K562 (cell line): ENCODE data around the gene TRAF3. TPM values are rescaled to one million over a fixed set of nuclear protein-coding genes. Genes with fewer than 3 reads are reported as not detected.

ENCODE experiments used
- ATAC-seq: fragments of 200-7000 bp; cut with Tn5 transposase; 3 replicates; pipeline ENCODE4 v1.9.1; 2020; ENCODE audit warnings: moderate library complexity
- BruUV-seq: library from RNA; stranded (reverse); fragments of 400-500 nt; replicated peaks from 2 replicates; lab custom pipeline; 2021; lab: Mats Ljungman, UMichigan
- CTCF ChIA-PET: fragments of 300-600 bp; formaldehyde crosslinking; extraction: SDS; loops from one replicate; lab custom pipeline; 2021; ENCODE audit warnings: low intra/inter-chr PET ratio; lab: Yijun Ruan, JAX
- POLR2A ChIA-PET: fragments of 300-600, 350-650 bp; sonication (Branson Sonifier 250); formaldehyde crosslinking; extraction: SDS; loops from one replicate; lab custom pipeline; 2021; ENCODE audit warnings: antibody characterized with exemption, inconsistent platforms; lab: Yijun Ruan, JAX
- DNase-seq, 4 experiments: peaks; one replicate each; pipeline versions ENCODE4 v3.0.0 to v3.0.0-alpha.2; 2011 to 2018; ENCODE audit warnings: low spot score in 3 of 4, mixed read lengths in 3 of 4; ENCODE audit errors: extremely low read depth in 1 of 4
- FAIRE-seq: peaks from 2 replicates; lab custom pipeline; 2011; peaks lifted over from hg19 to GRCh38; lab: Jason Lieb, UNC
- H2AFZ ChIP-seq: 2 replicates; pipeline ENCODE4 v1.6.0; 2011; ENCODE audit warnings: low read depth, low read length, control low read depth, inconsistent platforms
- H3K27ac ChIP-seq: fragments of 200-600 bp; 3 replicates; pipeline ENCODE4 v1.8.0; 2011; ENCODE audit warnings: low read depth, mild to moderate bottlenecking, control low read depth, inconsistent platforms, low read length, moderate library complexity, mixed read lengths; ENCODE audit errors: extremely low read depth
- H3K27me3 ChIP-seq, 2 experiments: fragments of 300-600 bp in 1 of 2; 2 replicates in 1 of 2; 3 replicates in 1 of 2; pipeline versions ENCODE4 v1.6.0 to v1.8.0; 2011; ENCODE audit warnings: inconsistent platforms in 2 of 2, low read length in 2 of 2, mild to moderate bottlenecking in 1 of 2, mixed read lengths in 1 of 2, moderate library complexity in 1 of 2; ENCODE audit not compliant: control insufficient read depth in 2 of 2, insufficient read depth in 2 of 2
- H3K36me3 ChIP-seq: fragments of 300-600 bp; 3 replicates; pipeline ENCODE4 v1.8.0; 2011; ENCODE audit warnings: mild to moderate bottlenecking, low read length, inconsistent platforms; ENCODE audit not compliant: control insufficient read depth, insufficient read depth
- H3K4me1 ChIP-seq, 2 experiments: fragments of 200-600 bp in 1 of 2; replicated peaks in 1 of 2; 2 replicates in 1 of 2; 3 replicates in 1 of 2; pipeline versions ENCODE4 v1.5.1 to v1.8.0; 2011; ENCODE audit warnings: inconsistent platforms in 2 of 2, low read length in 2 of 2, mild to moderate bottlenecking in 1 of 2, mixed read lengths in 1 of 2, moderate library complexity in 1 of 2; ENCODE audit not compliant: control insufficient read depth in 2 of 2, insufficient read depth in 2 of 2
- H3K4me2 ChIP-seq: 2 replicates; pipeline ENCODE4 v1.6.1; 2011; ENCODE audit warnings: low read length, control low read depth, inconsistent platforms, mixed read lengths; ENCODE audit not compliant: insufficient read depth
- H3K4me3 ChIP-seq: fragments of 200-600 bp; sonication (generic), shearing (Covaris generic); 2 replicates; pipeline ENCODE4 v1.5.1; 2016; ENCODE audit warnings: control low read depth, inconsistent platforms
- H3K79me2 ChIP-seq: fragments of 200-600 bp; 3 replicates; pipeline ENCODE4 v1.8.0; 2011; ENCODE audit warnings: low read length, inconsistent platforms; ENCODE audit not compliant: control insufficient read depth, insufficient read depth
- H3K9ac ChIP-seq, 2 experiments: 2 replicates each; pipeline versions ENCODE4 v1.6.0 to v1.6.1; 2011; ENCODE audit warnings: low read depth in 2 of 2, low read length in 2 of 2, control low read depth in 1 of 2, inconsistent platforms in 1 of 2, mild to moderate bottlenecking in 1 of 2, mixed read lengths in 1 of 2; ENCODE audit not compliant: insufficient read depth in 1 of 2
- H3K9me1 ChIP-seq: one replicate; pipeline ENCODE4 v1.6.0; 2011; ENCODE audit warnings: inconsistent platforms, mild to moderate bottlenecking, low read length, moderate library complexity; ENCODE audit not compliant: control insufficient read depth, insufficient read depth
- H3K9me3 ChIP-seq: replicated peaks from 2 replicates; pipeline ENCODE4 v1.5.1; 2011; ENCODE audit warnings: low read depth, low read length, inconsistent platforms; ENCODE audit not compliant: control insufficient read depth, insufficient read depth
- H4K20me1 ChIP-seq: replicated peaks from 2 replicates; pipeline ENCODE4 v1.6.1; 2011; ENCODE audit warnings: low read length, inconsistent platforms, mixed read lengths; ENCODE audit not compliant: control insufficient read depth, insufficient read depth
- HOXB6 ChIP-seq: fragments of 250-450 bp; sonication (Bioruptor Pico); IDR thresholded peaks from 2 replicates; pipeline ENCODE4 v1.5.1; 2022; ENCODE audit warnings: mild to moderate bottlenecking, borderline replicate concordance
- KDM5B ChIP-seq: fragments of 200-600 bp; sonication (generic); IDR thresholded peaks from 2 replicates; pipeline ENCODE4 v1.6.1; 2012; ENCODE audit warnings: low read depth, mild to moderate bottlenecking, moderate library complexity, low read length, control low read depth, inconsistent platforms; ENCODE audit not compliant: insufficient replicate concordance
- KLF16 ChIP-seq: IDR thresholded peaks from 2 replicates; pipeline ENCODE4 v1.6.1; 2016; ENCODE audit warnings: antibody characterized with exemption
- L3MBTL2 ChIP-seq: fragments of 450-650 bp; IDR thresholded peaks from 2 replicates; pipeline ENCODE4 v1.6.1; 2016; ENCODE audit warnings: mild to moderate bottlenecking, moderate library complexity
- NONO ChIP-seq, 2 experiments: fragments of 200-400 bp in 1 of 2; fragments of 450-650 bp in 1 of 2; formaldehyde crosslinking in 1 of 2; IDR thresholded peaks; 2 replicates each; pipeline ENCODE4 v1.6.1; 2017; ENCODE audit warnings: low read depth in 2 of 2, mild to moderate bottlenecking in 2 of 2, moderate library complexity in 2 of 2, low read length in 1 of 2
- PYGO2 ChIP-seq: fragments of 450-650 bp; IDR thresholded peaks from 2 replicates; pipeline ENCODE4 v1.6.1; 2016; ENCODE audit warnings: mild to moderate bottlenecking, missing genetic modification characterization, moderate library complexity, missing compliant biosample characterization
- RBM15 ChIP-seq: fragments of 200-400 bp; formaldehyde crosslinking; IDR thresholded peaks from 2 replicates; pipeline ENCODE4 v1.6.1; 2018; ENCODE audit warnings: mild to moderate bottlenecking, low read length, moderate library complexity; ENCODE audit not compliant: insufficient read depth
- SIN3B ChIP-seq: fragments of 450-650 bp; IDR thresholded peaks from 2 replicates; pipeline ENCODE4 v1.6.1; 2017; ENCODE audit warnings: low read depth, mild to moderate bottlenecking, moderate library complexity
- SRSF1 ChIP-seq: fragments of 200-400 bp; formaldehyde crosslinking; IDR thresholded peaks from 2 replicates; pipeline ENCODE4 v1.6.1; 2017; ENCODE audit warnings: mild to moderate bottlenecking, low read depth, low read length, moderate library complexity
- USF1 ChIP-seq: sonication (generic); formaldehyde crosslinking; IDR thresholded peaks from 2 replicates; pipeline ENCODE4 v1.9.0; 2022; ENCODE audit warnings: mild to moderate bottlenecking, missing genetic modification reagents
- ZBTB9 ChIP-seq: fragments of 450-650 bp; formaldehyde crosslinking; IDR thresholded peaks from 2 replicates; pipeline ENCODE4 v1.4.0; 2020; ENCODE audit warnings: mild to moderate bottlenecking, moderate library complexity
- WGBS: fragments of 100-300 bp; shearing (Covaris generic); methylation state at CpG from one replicate; pipeline ENCODE4 v1.1.6; 2016; ENCODE audit warnings: low coverage, mixed read lengths; ENCODE audit not compliant: insufficient coverage; ENCODE audit errors: missing lambda C conversion rate; 5-methylcytosine and 5-hydroxymethylcytosine counted together
- in situ Hi-C: fragments of 300-500 bp; cut with MboI; formaldehyde crosslinking; loops from 4 replicates; pipeline ENCODE4 v1.15.0; 2018; ENCODE audit warnings: inconsistent platforms, mixed read lengths
- intact Hi-C: fragments of 100-400 bp; cut with micrococcal nuclease; formaldehyde crosslinking; loops from 2 replicates; pipeline ENCODE4 v1.14.2; 2022
- polyA plus RNA-seq, 8 experiments: library from polyadenylated mRNA; depleted of rRNA in 4 of 8; stranded (reverse) in 5 of 8; unstranded in 3 of 8; fragments of >200 nt; fragmentation: Nextera tagmentation in 2 of 8; fragmentation: Illumina TruSeq in 1 of 8; extraction: Ambion mirVana in 2 of 8; extraction: Trizol in 1 of 8; gene quantifications; 2 replicates each; pipeline versions ENCODE4 v1.2.1 to v1.2.3, GENCODE V29; 2011 to 2014; ENCODE audit warnings: inconsistent platforms in 1 of 8, missing spikeins in 1 of 8
- total RNA-seq, 7 experiments: library from RNA; depleted of rRNA in 6 of 7; stranded (reverse); fragments of >200 nt in 6 of 7; fragmentation: Illumina TruSeq in 2 of 7; extraction: Trizol in 2 of 7; gene quantifications; 2 replicates each; pipeline versions ENCODE4 v1.2.1 to v1.2.3, GENCODE V29; 2011 to 2021; ENCODE audit warnings: low replicate concordance in 1 of 7
- TF ChIP-seq, protein P1 (sequence below): fragments of 250-450 bp; sonication (Bioruptor Pico); IDR thresholded peaks from 2 replicates; pipeline ENCODE4 v1.4.0; 2020
- TF ChIP-seq, protein P2 (sequence below): fragments of 450-650 bp; conservative IDR thresholded peaks from 2 replicates; pipeline ENCODE4 v1.6.1; 2016; ENCODE audit warnings: missing genetic modification characterization, low read depth, mild to moderate bottlenecking, control low read depth, missing compliant biosample characterization

Gene TRAF3
- total and polyA plus RNA-seq, 9 of the 15 experiments (the other 6 are each of a cell fraction or from before 2014, with no cell fraction given): 0.52 to 21.3 (median 9.9) TPM

DNA sequence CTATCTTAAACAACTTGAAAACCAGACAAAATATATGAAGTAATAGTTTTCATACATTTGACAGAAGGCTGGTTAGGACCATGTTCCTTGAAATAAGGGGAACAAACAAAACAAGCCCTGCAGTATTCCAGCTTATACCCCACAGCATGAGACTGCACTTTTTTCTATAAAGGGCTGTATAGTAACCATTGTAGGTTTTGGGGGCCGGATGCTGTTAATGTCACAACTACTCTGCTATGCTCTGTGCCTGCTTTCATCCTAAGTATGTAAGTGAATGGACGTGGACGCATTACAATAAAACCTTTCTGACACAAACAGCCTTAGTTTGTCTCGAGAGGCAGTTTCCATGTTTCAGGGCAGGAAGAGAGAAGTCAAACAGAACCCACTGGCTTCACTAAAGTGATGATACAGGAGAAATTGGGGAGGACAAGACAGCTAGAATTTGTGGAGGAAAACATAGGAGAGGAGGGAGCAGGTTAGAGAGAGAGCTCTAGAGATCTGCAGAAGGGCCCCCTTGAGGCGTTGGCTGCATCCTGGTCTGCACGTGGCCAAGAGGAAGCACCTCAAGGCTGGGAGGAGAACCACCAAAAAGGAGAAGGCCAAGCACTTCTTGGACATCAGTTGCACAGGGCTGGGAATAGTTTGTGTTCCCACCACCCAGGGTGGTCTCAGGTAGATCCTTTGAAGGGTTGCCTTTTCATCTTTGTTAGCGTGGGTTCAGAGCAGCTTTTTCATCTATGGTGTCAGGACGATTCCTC, 63.7 kb downstream of the TRAF3 start:
- POLR2A ChIA-PET: no interaction called here
- intact Hi-C loops (no loop called here), in situ Hi-C loops (no loop called here)
- no peaks in the 10 kb centered on the region for H3K9me3 ChIP-seq
- H3K9me1 ChIP-seq: no peaks in the 10 kb centered on the region
- no peaks in the 10 kb centered on the region; a peak in 1 of 5 replicates for H3K4me1 ChIP-seq
- 69% methylated on average over 8 of the region's 8 CpGs for WGBS
- FAIRE-seq (no peak), DNase-seq (peak in 1 of 4 experiments; percentile 9), ATAC-seq (peak; percentile 60)
- H2AFZ ChIP-seq: no peak overlapping the region
- H3K4me2 ChIP-seq: no peak overlapping the region
- no peak overlapping the region for H3K4me3 ChIP-seq
- H3K36me3 ChIP-seq: no peaks in the 10 kb centered on the region; the same call in 2 of the 3 replicates
- CTCF ChIA-PET: no interaction called here
- H3K9ac ChIP-seq: no peak overlapping the region
- no peaks in the 10 kb centered on the region for H4K20me1 ChIP-seq
- no TSS peak for BruUV-seq
- H3K27ac ChIP-seq: no peak overlapping the region
- H3K79me2 ChIP-seq: no peaks in the 10 kb centered on the region
- H3K27me3 ChIP-seq: no peaks in the 10 kb centered on the region
- TF ChIP-seq, protein P1, sequence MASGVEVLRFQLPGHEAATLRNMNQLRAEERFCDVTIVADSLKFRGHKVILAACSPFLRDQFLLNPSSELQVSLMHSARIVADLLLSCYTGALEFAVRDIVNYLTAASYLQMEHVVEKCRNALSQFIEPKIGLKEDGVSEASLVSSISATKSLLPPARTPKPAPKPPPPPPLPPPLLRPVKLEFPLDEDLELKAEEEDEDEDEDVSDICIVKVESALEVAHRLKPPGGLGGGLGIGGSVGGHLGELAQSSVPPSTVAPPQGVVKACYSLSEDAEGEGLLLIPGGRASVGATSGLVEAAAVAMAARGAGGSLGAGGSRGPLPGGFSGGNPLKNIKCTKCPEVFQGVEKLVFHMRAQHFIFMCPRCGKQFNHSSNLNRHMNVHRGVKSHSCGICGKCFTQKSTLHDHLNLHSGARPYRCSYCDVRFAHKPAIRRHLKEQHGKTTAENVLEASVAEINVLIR (CRISPR knock-in tag): no peak
- TF ChIP-seq PYGO2 (no peak), SIN3B (no peak), L3MBTL2 (peak; percentile 64), RBM15 (no peak), HOXB6 (no peak), USF1 (CRISPR knock-in tag) (peak; percentile 36), NONO (IDR thresholded peaks at IDR 0.05; ENCODE audit: low read depth in 2 of 2, low read length in 1 of 2) (no peak), ZBTB9 (CRISPR knock-in tag) (no peak), SRSF1 (no peak), KDM5B (no peak), KLF16 (no peak)
- TF ChIP-seq, protein P2, sequence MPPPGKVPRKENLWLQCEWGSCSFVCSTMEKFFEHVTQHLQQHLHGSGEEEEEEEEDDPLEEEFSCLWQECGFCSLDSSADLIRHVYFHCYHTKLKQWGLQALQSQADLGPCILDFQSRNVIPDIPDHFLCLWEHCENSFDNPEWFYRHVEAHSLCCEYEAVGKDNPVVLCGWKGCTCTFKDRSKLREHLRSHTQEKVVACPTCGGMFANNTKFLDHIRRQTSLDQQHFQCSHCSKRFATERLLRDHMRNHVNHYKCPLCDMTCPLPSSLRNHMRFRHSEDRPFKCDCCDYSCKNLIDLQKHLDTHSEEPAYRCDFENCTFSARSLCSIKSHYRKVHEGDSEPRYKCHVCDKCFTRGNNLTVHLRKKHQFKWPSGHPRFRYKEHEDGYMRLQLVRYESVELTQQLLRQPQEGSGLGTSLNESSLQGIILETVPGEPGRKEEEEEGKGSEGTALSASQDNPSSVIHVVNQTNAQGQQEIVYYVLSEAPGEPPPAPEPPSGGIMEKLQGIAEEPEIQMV: no peak
